Transverse colon (tissue), 4 donors: ENCODE data around the gene SLC39A7.

Source experiments
- CTCF ChIP-seq, 5 experiments: fragments of 200-600 bp in 3 of 5; fragments of 450-650 bp in 2 of 5; sonication (generic) in 3 of 5; IDR thresholded peaks; 1 replicate in 2 of 5; 2 replicates in 3 of 5; pipeline ENCODE4 v1.5.1; 2016 to 2017; ENCODE audit warnings: antibody characterized with exemption in 5 of 5, inconsistent platforms in 3 of 5, mild to moderate bottlenecking in 2 of 5, moderate library complexity in 1 of 5
- EP300 ChIP-seq: sonication (generic); formaldehyde crosslinking; IDR thresholded peaks from one replicate; pipeline ENCODE4 v1.6.1; 2017; ENCODE audit warnings: antibody characterized with exemption, low read depth
- POLR2A ChIP-seq: fragments of 450-650 bp; IDR thresholded peaks from one replicate; pipeline ENCODE4 v1.6.1; 2016; ENCODE audit warnings: antibody characterized with exemption, mild to moderate bottlenecking, moderate library complexity
- POLR2AphosphoS5 ChIP-seq, 3 donors: sonication (generic); formaldehyde crosslinking; IDR thresholded peaks; one replicate each; pipeline ENCODE4 v1.6.1; 2016; ENCODE audit warnings: antibody characterized with exemption in 3 of 3

GRCh38 chr6:33160096-33160495 lies 40.6 kb upstream of the SLC39A7 start:
- no peak for TF ChIP-seq POLR2A
- no peak for TF ChIP-seq CTCF (IDR thresholded peaks at IDR 0.05)
- no peak for TF ChIP-seq EP300
- TF ChIP-seq POLR2AphosphoS5 (IDR thresholded peaks at IDR 0.05): no peak
